Central memory CD8-positive, alpha-beta T cell (primary cell): ENCODE measurements around the gene SRC.

Source experiments
- ATAC-seq: fragments of 150-1000 bp; cut with Tn5 transposase; replicated peaks from 2 replicates; pipeline ENCODE4 v1.10.0; 2022; ENCODE audit warnings: mild to moderate bottlenecking, moderate FRiP score, moderate number of reproducible peaks; ENCODE audit not compliant: poor library complexity, severe bottlenecking; ENCODE audit errors: extremely low read depth
- DNase-seq, 2 donors: peaks; one replicate each; pipeline ENCODE4 v3.0.0; 2021; ENCODE audit warnings: low spot score in 2 of 2
- H3K27ac Mint-ChIP-seq: one replicate; pipeline ENCODE4 v1.8.0; 2022; ENCODE audit warnings: low read depth, mild to moderate bottlenecking, moderate library complexity, mixed read lengths
- H3K27me3 Mint-ChIP-seq: one replicate; pipeline ENCODE4 v1.8.0; 2022; ENCODE audit warnings: mixed read lengths
- H3K36me3 Mint-ChIP-seq: one replicate; pipeline ENCODE4 v1.8.0; 2022; ENCODE audit warnings: mild to moderate bottlenecking, moderate library complexity, mixed read lengths; ENCODE audit not compliant: insufficient read depth
- H3K4me1 Mint-ChIP-seq: one replicate; pipeline ENCODE4 v1.8.0; 2022; ENCODE audit warnings: mixed read lengths
- H3K4me3 Mint-ChIP-seq: one replicate; pipeline ENCODE4 v1.8.0; 2022; ENCODE audit warnings: mild to moderate bottlenecking, moderate library complexity, mixed read lengths
- H3K9me3 Mint-ChIP-seq: one replicate; pipeline ENCODE4 v1.8.0; 2022; ENCODE audit warnings: mixed read lengths

SRC gene

DNA sequence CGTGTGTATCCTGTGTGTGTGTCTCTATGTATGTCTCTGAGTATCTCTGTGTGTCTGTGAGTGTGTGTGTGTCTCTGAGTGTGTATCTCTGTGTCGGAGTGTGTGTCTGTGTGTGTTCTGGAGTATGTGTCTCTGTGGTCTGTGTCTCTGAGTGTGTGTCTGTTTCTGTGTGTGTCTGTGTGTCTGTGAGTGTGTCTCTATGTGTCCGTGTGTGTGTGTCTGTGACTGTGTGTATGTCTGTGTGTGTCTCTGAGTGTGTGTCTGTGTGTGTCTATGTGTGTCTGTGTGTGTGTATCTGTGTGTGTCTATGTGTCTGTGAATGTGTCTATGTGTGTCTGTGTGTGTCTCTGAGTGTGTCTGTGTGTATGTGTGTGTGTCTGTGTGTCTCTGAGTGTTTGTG, 73.4 kb downstream of the SRC start:
- Mint-ChIP-seq H3K27me3 (peaks cover 18% of the 10 kb centered on the region), H3K27ac (no peak overlapping the region), H3K9me3 (no peaks in the 10 kb centered on the region), H3K4me3 (no peak overlapping the region), H3K36me3 (no peaks in the 10 kb centered on the region), H3K4me1 (no peaks in the 10 kb centered on the region)
- ATAC-seq (no peak), DNase-seq (no peak)

DNA sequence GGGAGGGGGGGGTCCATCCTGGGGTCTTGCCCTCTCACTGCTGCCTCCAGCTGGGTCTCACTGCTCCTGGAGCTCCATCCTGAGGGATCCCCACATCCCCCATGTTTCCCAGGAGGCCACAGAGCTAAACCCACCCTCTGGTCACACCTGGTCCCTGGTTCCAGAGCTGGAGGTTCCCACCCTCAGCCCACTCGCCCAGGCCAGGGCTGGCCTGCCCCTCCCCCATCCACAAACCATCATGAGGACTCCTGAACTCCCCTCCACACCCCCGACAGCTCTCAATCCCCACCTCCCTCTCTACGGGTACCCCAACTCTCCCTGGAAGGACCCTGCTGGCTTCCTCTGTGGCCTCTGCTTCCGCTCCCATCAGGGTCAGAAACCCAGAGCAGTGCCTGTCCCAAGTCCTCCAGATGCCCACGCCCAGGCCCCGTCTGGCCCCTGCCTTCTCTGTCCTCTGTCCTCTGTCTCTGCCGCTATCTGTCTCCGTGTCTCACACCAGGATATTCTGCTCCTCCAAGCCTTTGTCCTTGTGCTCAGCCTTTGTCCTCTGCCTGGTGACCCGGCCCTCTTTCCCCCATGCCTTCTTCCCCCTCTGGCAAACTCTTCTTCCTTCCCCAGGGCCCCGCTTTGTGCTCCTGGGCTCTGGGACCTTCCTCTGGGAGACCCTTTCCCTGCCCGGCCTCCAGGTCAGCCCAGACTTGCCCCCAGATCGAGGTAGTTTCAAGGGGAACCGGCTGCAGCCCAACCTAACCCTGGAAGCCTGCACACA, 74.0 kb downstream of the SRC start:
- Mint-ChIP-seq H3K27ac (no peak overlapping the region), H3K4me3 (no peak overlapping the region), H3K27me3 (peaks cover 25% of the 10 kb centered on the region), H3K36me3 (no peaks in the 10 kb centered on the region), H3K4me1 (no peaks in the 10 kb centered on the region), H3K9me3 (no peaks in the 10 kb centered on the region)
- ATAC-seq (no peak), DNase-seq (no peak)

DNA sequence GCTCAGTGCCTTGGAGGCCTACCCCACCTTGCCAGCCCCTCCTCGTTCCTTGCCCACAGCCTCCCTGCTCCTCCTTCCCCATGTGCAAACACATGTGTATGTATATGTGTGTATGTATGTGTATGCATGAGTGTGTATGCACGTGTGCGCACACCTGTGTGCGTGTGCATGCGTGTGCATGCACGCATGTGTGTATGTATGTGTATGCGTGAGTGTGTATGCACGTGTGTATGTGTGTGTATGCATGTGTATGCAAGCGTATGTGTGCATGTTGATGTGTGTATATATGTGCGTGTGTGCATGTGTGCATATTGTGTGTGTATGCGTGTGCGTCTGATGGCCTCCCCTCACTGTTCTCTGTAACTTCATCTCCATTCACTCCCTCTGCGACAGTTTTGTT, 74.7 kb downstream of the SRC start:
- H3K4me3 Mint-ChIP-seq = no peak overlapping the region
- DNase-seq (no peak), ATAC-seq (no peak)
- H3K9me3 Mint-ChIP-seq = no peaks in the 10 kb centered on the region
- H3K4me1 Mint-ChIP-seq = no peaks in the 10 kb centered on the region
- no peak overlapping the region for H3K27ac Mint-ChIP-seq
- peaks cover 31% of the 10 kb centered on the region for H3K27me3 Mint-ChIP-seq
- H3K36me3 Mint-ChIP-seq = no peaks in the 10 kb centered on the region

DNA sequence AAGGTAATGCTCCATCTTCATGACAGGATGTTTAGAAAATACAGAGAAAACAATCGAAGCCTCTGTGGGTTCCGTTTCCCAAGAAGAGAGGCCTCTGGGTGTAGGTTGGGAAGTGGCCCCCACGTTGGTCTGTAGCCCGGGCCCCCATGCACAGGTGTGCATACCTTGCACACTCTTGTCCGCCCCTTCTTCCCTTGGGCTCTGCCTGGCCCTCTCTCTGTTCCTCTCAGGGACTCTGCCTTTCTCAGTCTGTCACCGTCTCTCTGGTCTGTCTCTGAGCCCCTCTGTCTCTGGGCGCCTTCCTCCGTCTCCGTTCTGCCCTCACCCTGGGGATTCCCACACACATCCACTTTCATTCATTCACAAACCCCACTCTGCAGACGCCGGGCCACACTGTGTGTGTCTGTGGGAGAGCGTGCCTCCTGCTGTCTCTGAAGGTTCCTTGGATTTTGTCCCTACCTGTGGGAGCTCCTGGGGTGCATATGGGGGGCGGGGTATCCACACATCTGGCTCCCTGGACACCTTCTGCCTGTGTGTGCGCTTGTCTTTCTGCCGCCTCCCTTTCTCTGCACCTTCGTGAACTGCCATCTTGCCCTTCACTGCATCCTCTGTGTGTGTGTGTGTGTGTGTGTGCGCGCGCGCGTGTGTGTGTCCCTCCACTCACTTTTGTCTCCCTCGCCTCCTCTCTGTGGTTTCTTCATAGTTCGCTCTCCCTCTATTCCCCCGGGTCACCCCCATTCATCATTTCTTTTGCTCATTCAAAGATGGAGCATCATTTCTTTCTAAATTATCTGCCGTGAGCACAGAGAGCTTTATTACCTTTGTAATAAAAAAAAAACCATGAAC, 75.3 kb downstream of the SRC start:
- Mint-ChIP-seq H3K4me1 (no peaks in the 10 kb centered on the region), H3K27me3 (peaks cover 31% of the 10 kb centered on the region), H3K27ac (no peak overlapping the region), H3K4me3 (no peak overlapping the region), H3K9me3 (no peaks in the 10 kb centered on the region), H3K36me3 (no peaks in the 10 kb centered on the region)
- no peak for DNase-seq
- ATAC-seq = no peak

DNA sequence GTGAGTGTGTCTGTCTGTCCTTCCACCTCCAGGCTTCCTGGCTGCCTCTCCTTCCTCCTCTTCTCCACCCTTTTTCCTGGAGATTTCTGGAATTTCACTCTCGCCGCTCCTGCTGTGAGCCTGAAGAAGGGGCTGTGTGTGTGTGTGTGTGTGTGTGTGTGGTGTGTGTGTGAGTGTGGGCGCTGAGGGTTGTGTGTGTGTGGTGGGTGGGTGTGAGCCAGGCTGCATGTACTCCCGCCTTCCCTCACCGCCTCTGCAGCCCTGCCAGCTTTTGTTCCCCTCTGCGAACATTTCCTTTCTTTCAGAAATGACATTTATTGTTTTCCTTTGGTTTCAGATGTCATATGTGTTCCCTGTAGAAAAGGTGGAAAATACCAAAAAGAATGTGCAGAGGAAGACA, 76.0 kb downstream of the SRC start:
- H3K36me3 Mint-ChIP-seq = no peaks in the 10 kb centered on the region
- no peak for ATAC-seq
- H3K27ac Mint-ChIP-seq = no peak overlapping the region
- no peaks in the 10 kb centered on the region for H3K9me3 Mint-ChIP-seq
- no peak overlapping the region for H3K4me3 Mint-ChIP-seq
- DNase-seq = no peak
- no peaks in the 10 kb centered on the region for H3K4me1 Mint-ChIP-seq
- H3K27me3 Mint-ChIP-seq = peaks cover 31% of the 10 kb centered on the region

DNA sequence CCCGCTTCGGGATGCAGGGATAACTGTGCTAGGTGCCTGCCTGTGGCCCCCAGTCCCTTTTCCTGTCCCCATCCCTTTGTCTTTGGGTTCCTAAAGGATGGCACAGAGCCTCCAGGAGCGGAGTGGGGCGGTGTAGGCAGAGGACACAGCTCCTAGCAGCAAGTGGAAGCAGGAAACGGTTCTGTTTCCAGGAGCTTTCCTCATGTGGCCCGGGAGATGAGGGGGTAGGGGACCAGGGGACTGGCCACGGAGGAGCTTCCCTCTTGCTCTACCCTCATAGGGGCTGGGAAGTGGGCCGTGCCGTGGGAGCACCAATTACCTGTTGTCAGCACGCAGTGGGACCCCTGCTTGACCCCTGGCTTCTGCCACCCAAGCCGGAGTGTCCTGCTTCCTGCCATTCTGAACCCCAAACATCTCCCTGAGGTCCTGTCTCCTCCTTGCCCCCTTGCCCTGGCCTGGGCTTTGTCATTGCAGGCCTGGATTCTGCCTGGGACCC, 76.9 kb downstream of the SRC start:
- Mint-ChIP-seq H3K27me3 (peaks cover 31% of the 10 kb centered on the region), H3K9me3 (no peaks in the 10 kb centered on the region), H3K4me3 (no peak overlapping the region), H3K36me3 (no peaks in the 10 kb centered on the region), H3K4me1 (no peaks in the 10 kb centered on the region), H3K27ac (no peak overlapping the region)
- ATAC-seq (no peak), DNase-seq (no peak)

DNA sequence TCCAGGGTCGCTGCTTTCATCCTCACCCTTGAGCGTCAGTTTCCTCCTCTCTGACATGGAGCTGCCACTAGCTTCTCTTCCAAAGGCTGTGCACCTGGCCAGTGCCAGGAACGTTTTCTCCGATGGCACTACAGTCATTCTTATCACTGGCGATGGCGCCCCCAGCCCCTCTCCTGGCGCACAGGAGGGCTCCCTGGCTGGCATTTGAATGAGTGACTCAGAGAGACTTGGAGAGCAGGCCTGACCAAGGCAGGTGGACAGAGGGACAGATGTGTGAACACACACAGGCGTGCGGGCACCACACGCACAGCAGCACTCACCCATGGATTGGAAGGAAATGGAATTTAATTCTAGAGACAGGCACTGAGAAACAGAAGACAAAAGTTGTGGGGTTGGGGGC, 77.6 kb downstream of the SRC start:
- Mint-ChIP-seq H3K4me3 (no peak overlapping the region), H3K27me3 (peaks cover 31% of the 10 kb centered on the region), H3K9me3 (no peaks in the 10 kb centered on the region), H3K4me1 (no peaks in the 10 kb centered on the region), H3K36me3 (no peaks in the 10 kb centered on the region), H3K27ac (no peak overlapping the region)
- ATAC-seq (no peak), DNase-seq (no peak)

DNA sequence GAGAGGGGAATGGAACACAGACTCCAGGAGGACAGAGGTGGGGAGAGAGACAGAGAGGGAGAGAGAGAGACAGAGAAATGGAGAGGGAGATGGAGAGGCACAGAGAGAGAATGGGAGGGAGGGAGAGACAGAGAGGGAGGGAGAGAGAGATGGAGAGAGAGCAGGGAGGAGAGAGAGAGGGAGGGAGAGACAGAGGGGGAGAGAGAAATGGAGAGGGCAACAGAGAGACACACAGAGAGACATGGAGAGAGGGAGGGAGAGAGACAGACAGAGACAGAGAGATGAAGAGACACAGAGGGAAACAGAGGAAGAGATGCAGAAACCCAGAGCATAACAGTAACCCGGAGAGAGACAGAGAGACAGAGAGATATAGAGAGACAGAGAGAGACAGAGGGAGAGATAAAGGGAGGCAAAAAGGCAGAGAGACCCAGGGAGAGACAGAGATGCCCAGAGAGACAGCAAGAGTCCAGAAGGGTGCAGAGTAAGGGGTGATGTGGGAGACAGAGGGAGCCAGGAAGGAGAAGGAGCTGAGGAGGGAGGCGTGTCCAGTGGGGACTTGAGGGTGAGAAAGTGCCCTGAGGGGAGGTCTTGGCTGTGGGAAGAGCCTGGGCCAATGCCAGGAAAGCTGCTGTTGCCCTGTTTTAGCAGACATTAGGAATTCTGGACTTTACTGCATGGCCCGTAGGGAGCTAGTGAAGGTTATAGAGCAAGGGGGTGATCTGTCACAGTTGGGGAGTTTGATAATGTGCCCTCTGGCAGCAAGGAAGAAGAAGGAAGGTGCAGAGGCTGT, 78.3 kb downstream of the SRC start:
- no peak overlapping the region for H3K4me3 Mint-ChIP-seq
- H3K36me3 Mint-ChIP-seq = no peaks in the 10 kb centered on the region
- ATAC-seq (no peak), DNase-seq (no peak)
- H3K4me1 Mint-ChIP-seq = no peaks in the 10 kb centered on the region
- peaks cover 31% of the 10 kb centered on the region for H3K27me3 Mint-ChIP-seq
- no peaks in the 10 kb centered on the region for H3K9me3 Mint-ChIP-seq
- peak overlapping the region; percentile 16 for H3K27ac Mint-ChIP-seq

DNA sequence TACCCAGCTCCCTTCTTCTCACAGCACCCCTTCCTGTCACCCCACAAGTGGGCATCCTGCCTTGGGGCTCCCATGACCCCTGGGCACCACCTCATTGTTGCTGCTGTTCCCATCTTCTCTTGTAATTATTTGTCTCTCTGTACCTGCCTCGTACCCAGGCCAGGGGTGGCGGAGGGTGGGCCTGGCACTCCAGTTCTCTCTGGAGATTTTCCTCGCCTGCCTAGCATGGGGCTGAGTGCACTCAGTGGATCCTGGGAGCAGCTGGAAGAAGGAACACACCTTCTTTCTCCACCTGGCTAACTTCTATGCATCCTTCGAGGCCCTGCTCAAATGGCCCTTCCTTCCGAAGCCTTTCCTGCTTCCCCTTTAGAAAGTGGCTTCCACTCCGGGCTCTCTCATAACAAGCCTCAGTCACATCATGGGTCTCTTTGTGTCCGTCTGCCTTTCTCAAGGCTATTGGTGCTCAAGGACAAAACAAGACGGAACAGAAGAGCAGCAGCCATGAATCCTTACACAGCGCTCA, 79.2 kb downstream of the SRC start:
- ATAC-seq (no peak), DNase-seq (no peak)
- H3K4me1 Mint-ChIP-seq = no peaks in the 10 kb centered on the region
- no peak overlapping the region for H3K4me3 Mint-ChIP-seq
- H3K27ac Mint-ChIP-seq = no peak overlapping the region
- H3K27me3 Mint-ChIP-seq = peaks cover 31% of the 10 kb centered on the region
- no peaks in the 10 kb centered on the region for H3K9me3 Mint-ChIP-seq
- H3K36me3 Mint-ChIP-seq = no peaks in the 10 kb centered on the region

DNA sequence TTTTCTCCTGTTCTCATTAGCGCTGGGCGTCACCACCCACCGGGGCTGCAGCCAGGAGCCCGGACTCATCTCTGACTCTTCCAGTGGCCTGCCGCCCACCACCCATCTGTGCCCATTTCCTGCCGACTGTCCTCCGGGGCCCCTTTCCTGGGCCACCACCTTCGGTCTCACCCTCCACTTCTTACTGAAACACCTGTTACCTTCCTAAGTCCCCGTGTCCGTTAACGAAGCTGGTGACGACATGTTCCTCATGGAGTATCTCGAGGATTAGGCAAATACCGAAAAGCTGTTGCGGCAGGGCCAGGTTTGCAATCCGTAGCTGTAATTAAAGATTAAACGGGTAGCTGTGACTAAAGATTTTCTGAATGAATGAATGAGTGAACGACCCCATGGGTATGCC, 80.2 kb downstream of the SRC start:
- no peak for DNase-seq
- no peaks in the 10 kb centered on the region for H3K4me1 Mint-ChIP-seq
- no peak for ATAC-seq
- H3K27me3 Mint-ChIP-seq = peaks cover 27% of the 10 kb centered on the region
- no peaks in the 10 kb centered on the region for H3K9me3 Mint-ChIP-seq
- H3K36me3 Mint-ChIP-seq = no peaks in the 10 kb centered on the region
- H3K27ac Mint-ChIP-seq = no peak overlapping the region
- no peak overlapping the region for H3K4me3 Mint-ChIP-seq

DNA sequence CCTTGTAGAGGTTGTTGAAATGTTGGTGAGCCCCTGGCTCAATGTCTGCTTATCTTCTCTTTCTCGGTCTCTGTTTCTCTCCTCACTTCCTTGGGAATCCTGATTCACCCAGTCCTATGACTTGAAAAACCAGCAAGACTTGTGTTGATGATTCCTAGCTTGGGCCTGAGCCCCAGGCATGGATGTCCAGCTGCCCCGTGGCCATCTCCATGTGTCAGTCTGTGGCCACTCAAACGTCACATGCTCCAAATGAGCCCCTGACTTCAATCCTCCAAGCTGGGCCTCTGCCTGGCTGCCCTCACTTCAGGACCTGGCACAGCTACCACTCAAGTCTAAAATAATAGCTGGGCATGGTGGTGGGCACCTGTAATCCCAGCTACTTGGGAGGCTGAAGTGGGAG, 81.0 kb downstream of the SRC start:
- ATAC-seq (no peak), DNase-seq (no peak)
- Mint-ChIP-seq H3K4me1 (no peaks in the 10 kb centered on the region), H3K4me3 (no peak overlapping the region), H3K9me3 (no peaks in the 10 kb centered on the region), H3K36me3 (no peaks in the 10 kb centered on the region), H3K27ac (no peak overlapping the region), H3K27me3 (peaks cover 21% of the 10 kb centered on the region)

DNA sequence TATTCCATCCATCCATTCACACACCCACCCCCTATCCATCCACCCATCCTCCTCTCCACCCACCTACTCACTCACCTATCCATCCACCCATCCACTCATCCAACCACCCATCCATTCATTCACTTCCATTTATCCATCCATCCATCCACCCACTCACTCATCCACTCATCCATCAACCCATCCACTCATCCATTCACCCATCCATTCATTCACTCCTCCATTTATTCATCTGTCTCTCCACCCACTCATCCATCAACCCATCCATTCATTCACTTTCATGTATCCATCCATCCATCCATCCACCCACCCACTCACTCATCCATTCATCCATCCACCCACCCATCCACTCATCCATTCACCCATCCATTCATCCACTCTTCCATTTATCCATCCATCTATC, 84.1 kb downstream of the SRC start:
- Mint-ChIP-seq H3K27me3 (peaks cover 6% of the 10 kb centered on the region), H3K27ac (no peak overlapping the region), H3K36me3 (no peaks in the 10 kb centered on the region), H3K9me3 (no peaks in the 10 kb centered on the region), H3K4me3 (no peak overlapping the region), H3K4me1 (no peaks in the 10 kb centered on the region)
- ATAC-seq = no peak
- DNase-seq = no peak
